HAP-1 (cell line): ENCODE measurements around the gene MESD.

Experiments used
- DNase-seq, 2 experiments: peaks; one replicate each; pipeline ENCODE4 v3.0.0-alpha.2; 2016 to 2020; ENCODE audit warnings: low spot score in 2 of 2
- H3K27me3 ChIP-seq: fragments of 250-450 bp; sonication (Bioruptor Pico); 2 replicates; pipeline ENCODE4 v1.5.1; 2020; ENCODE audit warnings: low read depth, mild to moderate bottlenecking, moderate library complexity
- H3K36me3 ChIP-seq: fragments of 250-450 bp; sonication (Bioruptor Pico); replicated peaks from 2 replicates; pipeline ENCODE4 v1.5.1; 2020; ENCODE audit warnings: mild to moderate bottlenecking
- H3K4me1 ChIP-seq: fragments of 250-450 bp; sonication (Bioruptor Pico); 2 replicates; pipeline ENCODE4 v1.5.1; 2020; ENCODE audit warnings: mild to moderate bottlenecking
- H3K4me3 ChIP-seq: fragments of 250-450 bp; sonication (Bioruptor Pico); 2 replicates; pipeline ENCODE4 v1.5.1; 2020; ENCODE audit warnings: mild to moderate bottlenecking, moderate library complexity
- H3K9me3 ChIP-seq: fragments of 250-450 bp; sonication (Bioruptor Pico); 2 replicates; pipeline ENCODE4 v1.5.1; 2020; ENCODE audit warnings: mild to moderate bottlenecking, moderate library complexity
- in situ Hi-C: fragments of 300-500 bp; cut with MboI; formaldehyde crosslinking; loops from 3 replicates; pipeline ENCODE4 v1.14.3; 2020; ENCODE audit warnings: low sequenced_read_pairs, inconsistent platforms, mixed read lengths

The MESD gene

DNA sequence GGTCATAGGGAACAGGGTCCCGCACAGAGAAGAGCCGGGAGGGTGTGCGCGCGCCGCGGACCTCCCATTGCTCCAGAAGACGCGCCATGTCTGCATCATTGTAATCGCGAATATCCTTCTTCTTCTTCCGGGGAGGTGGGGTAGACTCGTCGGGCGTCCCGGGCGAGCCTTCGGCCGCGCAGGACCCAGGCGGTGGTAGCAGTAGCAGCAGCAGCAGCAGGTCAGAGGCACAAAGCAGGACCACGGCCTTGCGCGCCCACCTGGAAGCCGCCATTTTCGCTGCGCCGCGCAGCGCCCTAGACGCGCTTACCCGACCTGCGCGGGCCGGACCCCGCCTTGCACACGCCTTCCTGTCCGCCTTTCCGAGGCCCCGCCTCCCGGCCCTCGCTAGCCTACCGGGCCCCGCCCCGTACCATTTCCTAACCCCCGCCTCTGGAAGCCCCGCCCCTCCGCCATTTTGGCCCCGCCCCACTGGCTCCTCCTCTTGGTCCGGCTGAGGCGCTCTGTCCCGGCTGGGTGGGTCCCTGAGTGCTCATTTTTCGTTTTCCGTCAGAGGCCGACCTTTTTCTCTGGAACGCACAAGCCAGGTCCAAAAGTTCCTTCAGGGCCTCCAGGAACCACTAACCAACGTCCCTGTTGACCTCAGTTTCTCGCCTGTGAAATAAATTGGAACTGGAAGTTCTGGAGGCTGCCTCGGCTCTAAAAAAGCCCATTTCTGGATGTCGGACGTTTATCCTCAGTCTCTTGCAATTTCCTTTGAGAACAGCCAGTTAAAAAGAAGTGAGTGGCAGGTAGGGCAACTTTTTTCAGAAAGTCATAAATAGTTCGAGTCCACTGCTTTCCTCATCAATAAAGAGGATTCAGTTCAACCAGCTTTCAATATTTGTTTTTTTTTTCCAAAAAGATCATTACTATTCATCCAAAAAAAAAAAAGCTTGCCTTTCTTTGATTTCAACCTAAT, at the start of gene MESD:
Gene MESD, minus strand, starts transcription at position 302 of the 961 bp plus-strand sequence. Its CDS starts 28 bp downstream, at position 274.
- Histone ChIP-seq H3K9me3 (no peaks in the 10 kb centered on the region), H3K4me1 (peaks cover 48% of the 10 kb centered on the region), H3K27me3 (no peaks in the 10 kb centered on the region), H3K4me3 (peak within 1 kb of the TSS; percentile 98), H3K36me3 (no peaks in the 10 kb centered on the region; the same call in 1 of the 2 replicates)
- DNase-seq: peak; percentile 100
- in situ Hi-C loops: loop anchor here (10.0 kb wide), 1 partner anchor 1055 kb away; the partner anchor contains the start of gene MEX3B

DNA sequence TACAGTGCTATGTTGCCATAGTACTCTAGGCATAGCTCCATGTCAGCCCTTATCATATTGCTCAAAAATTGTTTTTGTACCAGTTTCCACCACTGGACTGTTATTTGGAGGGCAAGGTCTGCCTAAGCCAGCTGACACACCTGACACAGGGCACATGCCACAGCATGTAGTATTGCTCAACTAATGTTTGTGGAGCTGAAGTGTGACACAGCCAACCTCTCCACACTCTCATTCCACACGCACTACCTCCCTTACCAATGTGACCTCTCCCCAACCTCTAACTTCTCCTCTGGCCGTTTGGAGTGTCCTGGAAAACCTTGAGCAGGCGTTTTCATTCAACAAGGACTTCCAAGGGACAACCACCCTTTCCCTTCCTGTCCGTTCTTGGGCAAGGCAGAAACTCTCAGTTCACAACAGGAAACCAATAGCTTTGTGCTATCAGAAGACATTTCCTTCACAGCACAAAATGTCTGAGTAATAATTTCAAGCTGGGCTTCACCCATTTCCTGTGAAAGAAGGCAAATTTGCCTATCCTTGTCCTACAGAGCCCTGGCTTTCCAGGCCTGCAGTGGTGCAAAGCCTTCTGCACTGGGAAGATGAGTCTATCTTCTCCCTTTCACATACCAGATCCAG, 49.5 kb upstream of the MESD start:
- no peak for DNase-seq
- no peaks in the 10 kb centered on the region for H3K36me3 ChIP-seq
- peaks cover 2% of the 10 kb centered on the region; the same call in 1 of the 2 replicates for H3K27me3 ChIP-seq
- in situ Hi-C loops: no loop called here
- no peaks in the 10 kb centered on the region for H3K9me3 ChIP-seq
- H3K4me3 ChIP-seq: no peak overlapping the region
- H3K4me1 ChIP-seq: no peaks in the 10 kb centered on the region

DNA sequence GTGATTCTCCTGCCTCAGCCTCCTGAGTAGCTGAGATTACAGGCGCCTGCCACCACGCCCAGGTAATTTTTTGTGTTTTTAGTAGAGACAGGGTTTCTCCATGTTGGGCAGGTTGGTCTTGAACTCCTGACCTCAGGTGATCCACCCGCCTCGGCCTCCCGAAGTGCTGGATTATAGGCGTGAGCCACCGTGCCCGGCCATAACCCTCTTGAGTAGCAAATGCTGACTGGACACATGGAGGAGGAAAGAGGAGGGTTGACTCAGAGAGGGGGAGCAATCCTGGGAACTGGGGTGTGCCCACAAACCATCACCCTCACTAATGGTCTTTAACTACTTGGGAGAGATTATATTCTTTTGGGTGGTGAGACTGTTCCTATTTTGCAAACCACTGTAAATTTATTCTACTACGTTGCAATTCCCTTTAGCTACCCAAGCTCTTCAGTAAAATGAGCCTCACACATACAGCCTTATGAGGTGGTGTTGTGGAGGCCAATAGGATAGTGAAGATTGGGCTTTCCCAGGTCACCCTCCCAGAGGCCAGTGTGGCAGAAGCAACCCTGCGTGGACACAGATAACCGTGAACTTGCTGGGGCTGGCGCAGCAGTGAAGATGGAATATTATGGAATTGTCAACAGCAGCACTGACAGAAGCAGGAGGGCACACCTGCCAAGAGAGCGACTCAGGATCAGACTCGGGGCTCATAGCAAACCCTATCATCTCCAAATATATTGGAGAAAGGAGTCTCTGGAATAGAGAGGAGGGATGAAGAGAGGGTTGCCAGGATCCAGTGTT, 48.5 kb upstream of the MESD start:
- Histone ChIP-seq H3K9me3 (no peaks in the 10 kb centered on the region), H3K27me3 (peaks cover 2% of the 10 kb centered on the region; the same call in 1 of the 2 replicates), H3K36me3 (no peaks in the 10 kb centered on the region), H3K4me3 (no peak overlapping the region), H3K4me1 (no peaks in the 10 kb centered on the region)
- DNase-seq: no peak
- in situ Hi-C loops: no loop called here

DNA sequence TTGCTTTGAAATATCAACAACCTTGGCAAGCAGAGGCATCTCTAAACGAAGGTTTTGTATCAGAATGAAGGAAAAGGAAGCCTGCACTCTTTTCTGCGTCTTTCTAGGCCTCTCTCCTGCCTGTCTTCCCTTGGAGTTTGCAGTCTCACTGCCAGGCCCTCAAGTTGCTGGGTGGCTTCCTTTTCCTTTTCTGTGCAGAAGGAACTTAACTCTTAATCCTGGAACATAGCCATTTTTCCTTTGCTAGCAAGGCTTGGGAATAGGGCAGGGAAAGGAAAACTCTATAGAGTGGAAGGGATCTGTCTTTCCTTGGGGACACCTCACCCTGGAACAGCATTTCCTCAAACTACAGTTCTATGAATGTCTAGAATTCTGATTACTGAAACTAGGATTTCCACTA, 43.9 kb upstream of the MESD start:
- in situ Hi-C loops: no loop called here
- no peaks in the 10 kb centered on the region for H3K4me1 ChIP-seq
- no peak overlapping the region for H3K4me3 ChIP-seq
- H3K27me3 ChIP-seq: peaks cover 2% of the 10 kb centered on the region; the same call in 1 of the 2 replicates
- no peaks in the 10 kb centered on the region for H3K36me3 ChIP-seq
- H3K9me3 ChIP-seq: no peaks in the 10 kb centered on the region
- no peak for DNase-seq

DNA sequence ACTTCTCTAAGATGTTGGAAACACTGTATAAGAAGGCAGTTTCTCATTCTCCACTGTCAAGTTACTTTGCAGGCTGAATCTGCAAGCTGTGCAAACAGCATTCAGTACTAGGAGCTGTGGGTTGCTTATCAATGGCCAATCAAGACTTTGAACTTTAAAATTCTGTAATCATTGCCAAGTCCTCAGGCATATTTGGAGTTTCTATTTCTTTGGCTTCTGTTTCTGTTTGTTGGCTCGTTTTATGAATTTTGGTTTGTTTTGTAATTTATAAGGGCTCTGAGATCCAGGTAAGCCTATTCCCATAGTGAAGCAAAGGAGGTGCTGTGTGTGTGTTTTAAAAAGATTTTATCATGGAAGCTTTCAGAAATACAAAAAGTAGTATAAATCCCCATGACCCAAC, 43.2 kb upstream of the MESD start:
- no peaks in the 10 kb centered on the region for H3K4me1 ChIP-seq
- in situ Hi-C loops: no loop called here
- H3K27me3 ChIP-seq: peaks cover 2% of the 10 kb centered on the region; the same call in 1 of the 2 replicates

DNA sequence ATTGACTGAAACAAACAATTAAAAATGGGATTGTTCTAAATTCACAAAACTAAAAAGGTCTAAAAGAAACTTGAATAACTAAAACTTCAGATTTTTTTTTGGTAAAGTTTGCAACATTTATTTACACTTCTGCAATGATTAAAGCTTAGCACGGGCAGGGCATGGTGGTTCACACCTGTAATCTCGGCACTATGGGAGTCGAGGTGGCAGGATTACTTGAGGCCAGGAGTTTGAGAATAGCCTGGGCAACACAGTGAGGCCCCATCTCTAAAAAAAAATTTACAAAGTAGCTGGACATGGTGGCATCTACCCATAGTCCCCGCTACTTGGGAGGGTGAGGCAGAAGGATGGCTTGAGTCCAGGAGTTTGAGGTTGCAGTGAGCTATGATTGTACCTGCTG, 42.7 kb upstream of the MESD start:
- no peak overlapping the region for H3K4me3 ChIP-seq
- in situ Hi-C loops: no loop called here
- no peaks in the 10 kb centered on the region for H3K9me3 ChIP-seq
- DNase-seq: no peak
- no peaks in the 10 kb centered on the region for H3K4me1 ChIP-seq
- no peaks in the 10 kb centered on the region for H3K36me3 ChIP-seq
- peaks cover 2% of the 10 kb centered on the region; the same call in 1 of the 2 replicates for H3K27me3 ChIP-seq

More for the DNA sequence above, 43.2 kb upstream of the MESD start:
- no peaks in the 10 kb centered on the region for H3K36me3 ChIP-seq
- no peak overlapping the region for H3K4me3 ChIP-seq
- no peak for DNase-seq
- H3K9me3 ChIP-seq: no peaks in the 10 kb centered on the region

DNA sequence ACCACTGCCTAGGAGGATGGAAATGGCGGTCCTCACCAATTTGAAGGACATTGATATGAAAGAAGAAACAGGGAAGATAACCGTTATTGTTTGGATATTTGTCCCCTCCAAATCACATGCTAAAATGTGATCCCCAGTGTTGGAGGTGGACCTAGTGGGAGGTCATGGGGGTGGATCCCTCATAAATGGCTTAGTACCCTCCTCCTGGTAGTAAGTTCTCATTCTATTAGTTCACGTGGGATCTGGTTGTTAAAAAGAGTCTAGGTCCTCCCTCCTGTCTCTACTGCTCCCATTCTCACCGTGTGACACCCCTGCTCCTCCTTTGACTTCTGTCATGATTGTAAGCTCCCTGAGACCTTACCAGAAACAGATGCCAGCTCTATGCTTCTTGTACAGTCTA, 41.6 kb upstream of the MESD start:
- Histone ChIP-seq H3K27me3 (peaks cover 2% of the 10 kb centered on the region; the same call in 1 of the 2 replicates), H3K9me3 (no peaks in the 10 kb centered on the region), H3K4me1 (no peaks in the 10 kb centered on the region), H3K36me3 (no peaks in the 10 kb centered on the region), H3K4me3 (no peak overlapping the region)
- DNase-seq: no peak
- in situ Hi-C loops: no loop called here

DNA sequence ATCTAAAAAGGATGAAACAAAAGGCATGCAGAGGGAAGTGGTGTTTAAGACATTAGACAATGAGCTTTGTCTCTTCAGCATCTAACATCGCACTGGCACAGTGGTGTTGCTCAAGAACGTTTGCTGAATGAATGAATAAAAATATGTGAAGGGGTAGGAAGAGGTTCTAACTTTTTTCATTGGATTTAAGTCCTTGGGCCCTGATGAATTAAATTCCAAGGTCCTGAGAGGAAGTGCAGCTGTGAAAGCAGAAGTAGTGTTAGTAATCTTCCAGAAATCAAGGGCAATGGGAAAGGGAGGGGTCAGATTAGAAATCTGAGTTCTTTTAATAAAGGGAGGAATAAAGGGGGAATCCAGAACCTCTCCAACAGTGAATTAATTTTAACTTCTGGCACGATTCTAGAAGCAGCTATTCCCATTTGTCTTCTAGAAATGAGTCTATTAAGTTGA, 40.7 kb upstream of the MESD start:
- no peaks in the 10 kb centered on the region for H3K4me1 ChIP-seq
- in situ Hi-C loops: no loop called here
- no peaks in the 10 kb centered on the region for H3K9me3 ChIP-seq

DNA sequence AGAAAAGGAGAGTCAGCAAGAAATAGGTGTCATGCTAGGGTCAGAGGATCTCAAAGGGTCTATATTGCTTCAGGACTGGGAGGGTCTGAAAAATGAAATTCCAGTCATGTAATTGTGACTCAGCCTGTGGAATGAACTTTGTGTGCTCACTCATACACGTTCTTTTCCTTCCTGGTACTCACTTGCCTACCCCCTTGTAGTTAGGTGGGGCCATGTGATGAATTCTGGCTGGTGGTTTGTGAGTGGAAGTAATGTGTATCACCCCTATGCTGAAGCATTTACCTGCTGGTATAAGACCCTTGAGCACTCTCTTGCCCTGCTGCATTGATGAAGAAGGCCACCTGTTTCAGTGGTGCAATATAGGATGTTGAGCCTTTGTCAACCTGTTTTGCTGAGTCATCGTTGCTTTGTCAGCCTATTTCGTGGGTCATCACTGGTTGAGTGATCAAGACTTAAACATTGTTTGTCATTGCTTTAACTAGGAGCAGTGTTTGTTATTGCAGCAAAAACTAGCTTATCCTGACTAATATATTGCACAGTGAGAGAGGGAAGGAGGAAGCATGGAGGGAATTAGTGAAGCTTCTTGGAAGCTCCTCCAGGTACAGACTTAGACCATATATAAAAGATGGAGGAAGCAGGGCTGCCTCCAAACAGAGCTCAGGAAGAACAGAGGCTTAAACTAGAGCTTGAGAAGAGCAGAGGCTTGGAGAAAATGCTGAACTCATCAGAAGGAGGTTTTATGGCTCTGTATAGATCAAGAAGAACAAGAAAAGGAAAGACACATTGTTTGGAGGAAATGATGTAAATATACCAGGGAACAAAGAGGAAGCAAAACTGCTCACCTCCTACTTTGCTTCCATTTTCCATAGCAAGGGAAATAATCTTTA, 40.0 kb upstream of the MESD start:
- no peak for DNase-seq
- Histone ChIP-seq H3K9me3 (no peaks in the 10 kb centered on the region), H3K4me3 (no peak overlapping the region), H3K27me3 (peaks cover 2% of the 10 kb centered on the region; the same call in 1 of the 2 replicates), H3K36me3 (no peaks in the 10 kb centered on the region), H3K4me1 (no peaks in the 10 kb centered on the region)
- in situ Hi-C loops: no loop called here

More for the DNA sequence above, 40.7 kb upstream of the MESD start:
- no peak for DNase-seq
- no peak overlapping the region for H3K4me3 ChIP-seq
- peaks cover 2% of the 10 kb centered on the region; the same call in 1 of the 2 replicates for H3K27me3 ChIP-seq
- H3K36me3 ChIP-seq: no peaks in the 10 kb centered on the region

DNA sequence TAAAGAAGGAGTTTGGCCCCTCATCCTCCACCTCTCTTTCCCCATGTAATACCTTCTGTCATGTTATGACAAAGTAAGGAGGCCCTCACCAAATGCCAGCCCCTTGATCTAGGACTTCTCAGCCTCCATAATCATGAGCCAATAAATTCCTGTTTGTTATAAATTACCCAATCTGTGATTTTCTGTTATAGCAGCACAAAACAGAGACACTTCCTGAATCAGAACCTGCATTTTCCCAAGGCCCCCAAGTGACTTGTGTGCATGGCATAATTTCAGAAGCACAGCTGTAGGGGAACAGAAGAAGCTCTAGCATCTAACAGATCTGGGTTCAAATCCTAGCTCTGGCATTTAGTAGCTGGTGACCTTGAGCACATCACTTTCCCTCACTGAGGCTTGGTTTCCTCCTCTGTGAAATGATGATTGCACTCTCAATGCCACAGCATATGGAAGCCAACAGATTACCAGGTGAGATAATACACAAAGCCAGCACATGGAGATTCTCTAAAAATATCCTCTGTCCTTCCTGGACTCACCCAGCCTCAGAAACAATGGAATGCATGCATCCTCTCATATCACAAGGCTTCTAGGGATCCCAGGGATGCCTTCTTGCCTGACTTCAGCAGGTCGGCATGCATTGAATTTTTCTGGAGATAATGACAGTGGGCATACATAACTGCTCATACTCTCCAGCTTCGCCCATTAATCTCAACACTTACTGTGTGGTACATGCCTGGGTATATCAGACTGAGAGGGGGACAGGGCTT, 37.4 kb upstream of the MESD start:
- no peak for DNase-seq
- H3K27me3 ChIP-seq: no peaks in the 10 kb centered on the region
- H3K36me3 ChIP-seq: no peaks in the 10 kb centered on the region
- no peak overlapping the region for H3K4me3 ChIP-seq
- H3K4me1 ChIP-seq: no peaks in the 10 kb centered on the region
- in situ Hi-C loops: no loop called here
- H3K9me3 ChIP-seq: no peaks in the 10 kb centered on the region

DNA sequence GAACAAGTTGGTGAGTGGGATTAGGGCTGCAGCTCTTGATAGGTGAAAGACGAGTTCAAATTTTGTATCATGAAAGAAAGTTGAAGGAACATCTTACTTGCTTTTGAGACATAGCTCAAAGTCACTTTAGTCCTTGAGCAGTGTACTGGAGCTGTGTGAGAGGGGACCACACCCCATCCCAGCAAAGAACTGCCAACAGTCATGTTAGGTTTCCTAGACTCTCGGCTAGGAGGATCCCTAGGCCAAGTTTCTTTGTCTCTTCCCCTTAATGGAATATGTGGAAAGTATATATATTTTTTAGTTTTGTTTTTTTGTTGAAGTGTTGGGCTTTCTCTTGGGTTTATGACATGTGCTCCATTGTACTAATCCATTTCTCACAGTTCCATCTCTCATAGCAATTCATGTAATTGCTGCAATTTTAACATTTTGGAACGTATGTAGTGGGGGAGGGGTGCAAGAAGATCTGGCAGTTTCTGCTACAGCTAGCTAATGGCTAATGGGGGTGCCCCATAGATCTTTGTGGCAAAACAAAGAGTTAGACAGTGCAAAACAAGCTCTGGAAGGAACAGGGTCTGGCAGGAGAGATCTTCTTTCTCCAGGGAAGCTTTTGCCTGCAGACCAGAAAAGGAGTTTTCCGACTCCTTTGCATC, 36.2 kb upstream of the MESD start:
- no peak for DNase-seq
- H3K4me3 ChIP-seq: no peak overlapping the region
- H3K9me3 ChIP-seq: no peaks in the 10 kb centered on the region
- H3K27me3 ChIP-seq: no peaks in the 10 kb centered on the region
- H3K4me1 ChIP-seq: no peaks in the 10 kb centered on the region
- in situ Hi-C loops: no loop called here
- no peaks in the 10 kb centered on the region for H3K36me3 ChIP-seq

DNA sequence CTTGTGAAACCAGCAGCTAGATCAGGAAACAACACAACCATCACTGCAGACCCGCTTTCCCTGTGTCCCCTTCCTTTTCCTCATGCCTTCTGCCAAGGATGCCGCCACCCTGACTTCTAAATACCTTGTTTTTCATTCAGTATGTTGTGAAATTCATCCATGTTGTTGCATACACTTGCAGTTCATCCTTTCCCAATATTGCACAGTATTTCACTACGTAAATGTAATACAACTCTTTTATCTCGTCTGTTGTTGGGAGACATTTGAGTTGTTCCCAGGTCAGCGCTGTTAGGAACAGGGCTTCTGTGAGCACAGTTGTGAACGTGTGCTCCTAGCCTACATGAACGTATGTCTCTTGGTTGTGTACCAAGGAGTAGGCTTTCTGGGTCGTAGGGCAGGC, 35.3 kb upstream of the MESD start:
- no peak overlapping the region for H3K4me3 ChIP-seq
- H3K27me3 ChIP-seq: no peaks in the 10 kb centered on the region
- H3K4me1 ChIP-seq: no peaks in the 10 kb centered on the region
- in situ Hi-C loops: no loop called here
- no peak for DNase-seq
- no peaks in the 10 kb centered on the region for H3K36me3 ChIP-seq
- no peaks in the 10 kb centered on the region for H3K9me3 ChIP-seq
